BLaER1 treated with 17β-estradiol and CSF1 and Interleukin-3, amounts not matched to agents 10 nM and 100 nM (cell line): Measurements from ENCODE around the gene FILIP1.

Experiments
- H3K27ac ChIP-seq, 11 experiments: shearing (Covaris generic); formaldehyde crosslinking; 2 replicates each; pipeline ENCODE4 v1.8.1; 2022
- H3K27me3 ChIP-seq, 11 experiments: shearing (Covaris generic); formaldehyde crosslinking; 2 replicates each; pipeline ENCODE4 v1.8.1; 2022
- H3K36me3 ChIP-seq, 11 experiments: shearing (Covaris generic); formaldehyde crosslinking; 2 replicates each; pipeline ENCODE4 v1.8.1; 2022
- H3K4me1 ChIP-seq, 10 experiments: shearing (Covaris generic); formaldehyde crosslinking; 2 replicates each; pipeline ENCODE4 v1.8.1; 2022
- H3K4me2 ChIP-seq, 11 experiments: shearing (Covaris generic); formaldehyde crosslinking; 2 replicates each; pipeline ENCODE4 v1.8.1; 2022
- H3K4me3 ChIP-seq, 10 experiments: shearing (Covaris generic); formaldehyde crosslinking; 2 replicates each; pipeline ENCODE4 v1.8.1; 2022
- H3K9ac ChIP-seq, 11 experiments: shearing (Covaris generic); formaldehyde crosslinking; 2 replicates each; pipeline ENCODE4 v1.8.1; 2022
- H3K9me3 ChIP-seq, 11 experiments: shearing (Covaris generic); formaldehyde crosslinking; replicated peaks in 1 of 11; 2 replicates each; pipeline ENCODE4 v1.8.1; 2022
- H4K20me1 ChIP-seq, 11 experiments: shearing (Covaris generic); formaldehyde crosslinking; 2 replicates each; pipeline ENCODE4 v1.8.1; 2022
- Cebpa-rat ChIP-seq, 11 experiments: shearing (Covaris generic); IDR thresholded peaks; 2 replicates each; pipeline ENCODE4 v1.8.1; 2022

Gene FILIP1

DNA sequence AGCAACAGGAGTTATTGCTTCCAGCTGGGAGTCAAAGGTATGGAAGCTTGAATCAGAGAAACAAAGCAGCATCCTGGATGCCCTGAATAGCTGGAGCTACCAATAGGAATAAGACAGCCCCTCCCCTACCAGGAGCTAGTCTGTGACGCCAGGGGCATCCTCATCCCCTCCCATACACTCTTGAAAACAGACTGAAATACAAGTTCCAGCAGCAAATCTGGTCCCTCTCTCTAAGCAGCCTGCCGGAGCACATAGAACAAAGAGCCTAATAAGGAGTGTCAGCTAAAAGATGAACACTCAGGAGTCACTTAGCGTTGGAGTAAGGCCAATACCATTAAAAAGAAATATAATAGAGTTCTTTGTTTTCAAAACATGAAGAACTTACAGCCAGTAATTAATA lies 25.6 kb downstream of the FILIP1 start:
- Histone ChIP-seq H3K36me3 (no peaks in the 10 kb centered on the region), H3K9ac (no peak overlapping the region), H3K4me3 (no peak overlapping the region), H3K4me1 (no peaks in the 10 kb centered on the region), H3K27ac (no peak overlapping the region), H3K27me3 (no peaks in the 10 kb centered on the region), H3K9me3 (peaks cover 4 to 12% (median 9%) of the 10 kb centered on the region in 11 experiments; a peak in 14 of 22 replicates), H3K4me2 (no peak overlapping the region), H4K20me1 (no peaks in the 10 kb centered on the region)
- TF ChIP-seq Cebpa-rat (IDR thresholded peaks at IDR 0.05), result no peak

DNA sequence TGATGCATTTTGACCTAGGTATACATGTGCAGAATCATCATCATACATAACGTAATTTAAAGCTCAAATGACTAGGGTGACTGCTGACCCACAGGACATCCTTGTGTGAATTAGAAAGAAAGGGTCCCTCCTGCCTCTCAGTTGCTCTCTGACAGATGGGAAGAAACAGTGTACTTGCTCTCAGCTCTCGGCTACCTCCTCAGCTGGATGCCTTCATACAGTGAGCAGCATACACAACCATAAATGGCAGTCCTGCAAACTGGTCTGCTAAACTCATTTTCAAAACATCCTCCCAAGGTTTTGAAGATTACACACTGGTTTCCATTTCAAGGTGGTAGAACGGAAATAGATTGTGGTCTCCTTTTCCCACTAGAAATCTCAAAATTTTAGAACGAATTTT lies 26.3 kb downstream of the FILIP1 start:
- Histone ChIP-seq H3K4me2 (no peak overlapping the region), H3K27ac (no peak overlapping the region), H3K4me1 (no peaks in the 10 kb centered on the region), H4K20me1 (no peaks in the 10 kb centered on the region), H3K4me3 (no peak overlapping the region), H3K36me3 (no peaks in the 10 kb centered on the region), H3K9me3 (peaks cover 4 to 12% (median 9%) of the 10 kb centered on the region in 11 experiments; a peak in 14 of 22 replicates), H3K27me3 (no peaks in the 10 kb centered on the region), H3K9ac (no peak overlapping the region)
- no peak for TF ChIP-seq Cebpa-rat (IDR thresholded peaks at IDR 0.05)

DNA sequence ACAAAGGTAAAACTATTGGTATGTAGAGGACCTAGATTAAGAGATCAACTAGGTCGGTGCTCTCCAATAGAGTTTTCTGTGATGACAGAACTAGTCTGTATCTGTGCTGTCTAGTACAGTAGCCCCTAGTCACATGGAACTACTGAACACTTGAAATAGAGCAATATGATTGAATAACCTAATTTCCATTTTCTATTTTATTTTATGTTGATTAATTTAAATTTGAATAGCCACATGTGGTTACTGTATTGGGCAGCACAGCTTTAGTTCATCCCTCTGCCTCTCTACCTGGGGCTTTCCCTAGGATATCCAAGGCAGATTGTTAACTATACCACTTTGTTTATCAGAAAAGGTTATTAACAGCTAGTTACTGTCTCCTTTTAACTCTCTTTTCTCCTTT lies 27.0 kb downstream of the FILIP1 start:
- Histone ChIP-seq H3K9ac (no peak overlapping the region), H3K27ac (no peak overlapping the region), H3K9me3 (peaks cover 4 to 12% (median 9%) of the 10 kb centered on the region in 11 experiments; a peak in 14 of 22 replicates), H3K4me1 (no peaks in the 10 kb centered on the region), H3K4me2 (no peak overlapping the region), H4K20me1 (no peaks in the 10 kb centered on the region), H3K27me3 (no peaks in the 10 kb centered on the region), H3K36me3 (no peaks in the 10 kb centered on the region), H3K4me3 (no peak overlapping the region)
- TF ChIP-seq Cebpa-rat (IDR thresholded peaks at IDR 0.05), result no peak

DNA sequence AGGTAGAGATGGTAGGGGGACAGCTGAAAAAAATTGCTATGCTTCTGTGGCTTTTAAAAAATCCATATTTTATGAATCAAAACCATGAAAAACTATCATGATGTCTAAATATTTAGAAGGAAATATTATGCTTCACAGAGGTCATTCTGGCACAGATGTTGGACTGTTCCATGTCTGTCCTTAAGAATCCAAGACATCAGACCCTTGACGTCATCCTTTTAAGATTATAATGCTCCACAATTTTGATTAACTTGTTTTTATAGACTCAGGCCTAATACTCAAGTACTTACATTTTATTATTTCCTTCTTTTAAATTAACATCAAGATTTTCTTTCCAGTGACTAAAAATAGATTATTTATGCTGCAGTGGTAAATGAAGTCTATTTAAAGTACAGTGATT lies 29.7 kb downstream of the FILIP1 start:
- H3K9me3 ChIP-seq, result peaks cover 4 to 12% (median 9%) of the 10 kb centered on the region in 11 experiments; a peak in 14 of 22 replicates
- no peak overlapping the region for H3K27ac ChIP-seq
- H3K4me1 ChIP-seq, result no peaks in the 10 kb centered on the region
- no peaks in the 10 kb centered on the region for H3K36me3 ChIP-seq
- no peak overlapping the region for H3K9ac ChIP-seq
- H3K27me3 ChIP-seq, result no peaks in the 10 kb centered on the region
- H3K4me2 ChIP-seq, result no peak overlapping the region
- no peaks in the 10 kb centered on the region for H4K20me1 ChIP-seq
- no peak for TF ChIP-seq Cebpa-rat (IDR thresholded peaks at IDR 0.05)
- H3K4me3 ChIP-seq, result no peak overlapping the region

DNA sequence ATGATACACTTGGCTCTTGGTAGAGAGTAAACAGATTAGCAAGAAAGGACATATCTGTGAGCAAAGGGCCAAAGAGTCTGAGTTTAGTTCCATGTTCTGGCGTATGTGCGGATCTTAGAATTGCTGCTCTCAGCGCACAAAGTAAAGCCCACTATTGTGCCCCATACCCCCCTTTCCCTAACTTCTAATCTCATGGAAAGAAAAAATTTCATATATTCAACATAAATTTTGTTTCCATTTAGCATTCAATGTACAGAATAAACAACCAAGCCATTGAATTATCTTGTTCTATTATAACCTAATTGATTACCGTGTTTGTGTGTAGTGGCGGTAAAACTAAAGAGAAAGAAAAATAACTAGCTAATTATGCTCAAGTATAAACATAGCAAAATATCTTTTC lies 30.5 kb downstream of the FILIP1 start:
- H4K20me1 ChIP-seq, result no peaks in the 10 kb centered on the region
- H3K36me3 ChIP-seq, result no peaks in the 10 kb centered on the region
- no peaks in the 10 kb centered on the region for H3K27me3 ChIP-seq
- TF ChIP-seq Cebpa-rat (IDR thresholded peaks at IDR 0.05), result no peak
- H3K4me1 ChIP-seq, result no peaks in the 10 kb centered on the region
- no peak overlapping the region for H3K4me3 ChIP-seq
- no peak overlapping the region for H3K4me2 ChIP-seq
- H3K9ac ChIP-seq, result no peak overlapping the region
- H3K9me3 ChIP-seq, result peaks cover 2 to 6% (median 5%) of the 10 kb centered on the region in 11 experiments; a peak in 13 of 22 replicates
- H3K27ac ChIP-seq, result no peak overlapping the region

DNA sequence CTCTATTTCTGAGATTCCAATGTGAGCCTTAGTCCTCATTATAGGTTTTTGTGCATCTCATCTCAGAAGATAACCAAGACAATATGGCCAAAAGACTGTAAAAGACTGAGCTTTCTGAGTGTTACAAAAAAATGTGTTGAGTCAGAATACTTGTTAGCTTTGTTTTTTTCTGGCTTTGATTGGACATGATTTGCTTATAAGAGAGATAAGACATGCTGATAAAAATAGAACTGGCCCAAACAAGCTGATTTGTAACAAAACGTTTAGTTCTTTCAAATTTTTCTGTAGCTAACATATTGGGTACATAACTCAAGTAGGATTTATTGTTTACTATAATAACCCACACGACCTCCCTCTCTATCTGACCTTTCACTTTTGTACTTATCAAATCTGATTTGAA lies 32.9 kb downstream of the FILIP1 start:
- no peak overlapping the region for H3K4me3 ChIP-seq
- no peaks in the 10 kb centered on the region for H3K36me3 ChIP-seq
- H3K9me3 ChIP-seq, result no peaks in the 10 kb centered on the region
- H3K27ac ChIP-seq, result no peak overlapping the region
- no peak overlapping the region for H3K4me2 ChIP-seq
- TF ChIP-seq Cebpa-rat (IDR thresholded peaks at IDR 0.05), result no peak
- no peaks in the 10 kb centered on the region for H3K4me1 ChIP-seq
- no peaks in the 10 kb centered on the region for H4K20me1 ChIP-seq
- H3K9ac ChIP-seq, result no peak overlapping the region
- no peaks in the 10 kb centered on the region for H3K27me3 ChIP-seq

DNA sequence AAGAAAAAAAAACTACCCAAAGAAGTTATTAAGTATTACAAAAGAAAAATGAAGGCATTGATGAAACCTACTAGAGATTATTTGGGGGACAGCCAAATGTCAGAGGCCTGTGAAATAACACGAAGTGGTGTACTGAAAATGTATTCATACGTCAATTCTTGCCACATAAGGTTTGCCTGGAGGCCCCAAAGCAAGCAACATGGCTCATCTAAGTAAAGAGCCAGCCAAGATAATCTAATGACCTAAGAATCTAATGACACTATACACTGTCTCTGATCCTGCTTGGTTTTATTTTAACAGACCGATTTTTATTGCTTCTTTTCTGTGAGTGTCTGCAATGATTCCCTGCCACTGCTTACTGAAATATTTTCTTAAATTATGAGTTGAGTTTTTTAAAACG lies 34.7 kb downstream of the FILIP1 start:
- H3K4me2 ChIP-seq, result no peak overlapping the region
- no peaks in the 10 kb centered on the region for H3K27me3 ChIP-seq
- no peak overlapping the region for H3K4me3 ChIP-seq
- no peaks in the 10 kb centered on the region for H3K9me3 ChIP-seq
- no peak overlapping the region for H3K27ac ChIP-seq
- no peak for TF ChIP-seq Cebpa-rat (IDR thresholded peaks at IDR 0.05)
- H3K4me1 ChIP-seq, result no peaks in the 10 kb centered on the region
- no peaks in the 10 kb centered on the region for H4K20me1 ChIP-seq
- H3K36me3 ChIP-seq, result no peaks in the 10 kb centered on the region
- H3K9ac ChIP-seq, result no peak overlapping the region

DNA sequence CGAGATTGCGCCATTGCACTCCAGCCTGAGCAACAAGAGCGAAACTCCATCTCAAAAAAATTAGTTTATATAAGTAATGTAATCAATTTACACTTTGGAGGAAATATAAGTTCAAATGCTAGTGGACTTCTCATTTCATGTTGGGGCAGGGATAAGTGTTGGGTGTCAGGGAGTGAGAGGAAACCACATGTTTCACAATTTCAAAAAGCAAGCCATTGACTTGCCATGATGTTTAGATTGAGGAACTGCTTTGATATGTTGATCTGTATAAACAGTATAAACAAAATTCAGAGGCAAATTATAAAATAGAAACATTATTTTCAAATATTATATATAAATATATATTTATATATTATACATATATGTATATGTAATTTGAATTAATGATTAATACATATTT lies 42.7 kb downstream of the FILIP1 start:
- Histone ChIP-seq H3K27ac (peak overlapping the region in 5 of 11 experiments; percentile 5 to 68 (median 23); a peak in 7 of 22 replicates), H3K4me3 (no peak overlapping the region), H3K4me2 (peak overlapping the region in 7 of 11 experiments; percentile 17 to 70 (median 54); a peak in 12 of 22 replicates), H3K9me3 (peaks cover 0 to 4% (median 0%) of the 10 kb centered on the region in 11 experiments; a peak in 1 of 22 replicates), H4K20me1 (no peaks in the 10 kb centered on the region), H3K27me3 (no peaks in the 10 kb centered on the region), H3K9ac (no peak overlapping the region), H3K36me3 (no peaks in the 10 kb centered on the region), H3K4me1 (peaks cover 0 to 19% (median 9%) of the 10 kb centered on the region in 10 experiments; a peak in 11 of 20 replicates)
- peak in 1 of 11 experiments; percentile 32; a peak in 2 of 22 replicates for TF ChIP-seq Cebpa-rat (IDR thresholded peaks at IDR 0.05)

DNA sequence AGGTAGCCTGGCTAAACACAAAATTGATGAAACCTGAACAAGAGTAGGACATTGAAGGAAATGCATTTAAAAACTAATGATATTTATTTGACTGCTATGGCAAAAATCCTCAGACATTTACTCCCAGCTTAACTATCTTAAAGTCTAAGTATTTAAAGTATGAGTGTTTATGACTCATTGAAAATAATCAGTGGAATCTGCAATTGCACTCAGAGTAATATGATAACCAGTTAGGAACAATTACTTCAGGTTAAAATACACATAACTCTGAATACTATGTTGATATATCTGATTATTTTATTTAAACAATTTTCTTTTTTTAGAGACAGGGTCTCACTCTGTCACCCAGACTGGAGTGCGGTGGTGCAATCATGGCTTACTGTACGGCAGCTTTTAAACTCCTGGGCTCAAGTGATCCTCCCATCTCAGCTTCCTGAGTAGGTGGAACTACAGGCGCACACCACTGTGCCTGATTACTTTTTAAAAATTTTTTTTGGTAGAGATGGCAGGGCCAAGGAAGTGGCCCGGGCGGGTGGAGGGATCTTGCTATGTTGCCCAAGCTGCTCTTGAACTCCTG lies 43.9 kb downstream of the FILIP1 start:
- Histone ChIP-seq H3K4me1 (peaks cover 0 to 19% (median 9%) of the 10 kb centered on the region in 10 experiments; a peak in 11 of 20 replicates), H3K27me3 (no peaks in the 10 kb centered on the region), H3K36me3 (no peaks in the 10 kb centered on the region), H3K27ac (peak overlapping the region in 6 of 11 experiments; percentile 5 to 68 (median 25); a peak in 7 of 22 replicates), H3K4me2 (peak overlapping the region in 4 of 11 experiments; percentile 53 to 58 (median 54); a peak in 5 of 22 replicates), H3K9ac (no peak overlapping the region), H4K20me1 (no peaks in the 10 kb centered on the region), H3K9me3 (peaks cover 0 to 4% (median 0%) of the 10 kb centered on the region in 11 experiments; a peak in 1 of 22 replicates), H3K4me3 (no peak overlapping the region)
- TF ChIP-seq Cebpa-rat (IDR thresholded peaks at IDR 0.05), result no peak
